CD4-positive, alpha-beta T cell treated with Interleukin-6 at 100 ng/mL for 8 hours (primary cell): ENCODE measurements around the gene TP53RK.

Experiments used
- DNase-seq: peaks from one replicate; pipeline ENCODE4 v3.0.0-alpha.2; 2020; ENCODE audit warnings: mixed read lengths, low spot score

The TP53RK gene

DNA sequence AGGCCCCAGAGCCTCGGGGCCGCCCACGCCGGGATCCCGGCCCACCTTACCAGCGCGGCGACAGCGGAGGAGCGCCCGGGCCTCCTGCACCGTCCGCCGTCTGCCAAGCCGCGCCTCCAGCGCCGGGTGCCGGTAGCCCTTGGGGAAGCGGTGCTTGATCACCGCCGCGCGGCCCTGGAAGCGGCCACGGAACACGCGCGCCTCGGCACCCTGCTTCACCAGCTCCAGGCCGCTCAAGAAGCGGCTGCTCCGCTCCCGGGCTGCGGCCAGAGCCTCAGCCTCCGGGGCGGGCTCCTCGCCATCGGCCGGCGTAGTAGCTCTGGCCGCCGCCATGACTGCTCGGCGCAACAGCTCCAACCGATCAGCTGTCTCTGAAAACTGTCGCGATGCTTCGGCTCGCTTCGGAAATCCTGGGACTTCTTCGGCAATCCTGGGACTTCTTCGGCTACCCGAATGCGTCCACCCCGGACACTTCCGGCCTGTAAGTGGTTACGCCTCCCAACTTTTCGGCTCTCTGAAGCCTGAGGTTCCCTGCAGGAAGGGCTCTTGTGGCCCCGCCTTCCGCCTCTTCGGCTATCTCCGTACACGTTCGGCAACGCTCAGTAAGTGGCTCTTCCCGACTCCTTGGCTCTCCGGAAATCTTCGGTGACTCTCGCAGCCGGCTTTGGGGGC, at the start of gene TP53RK:
Gene TP53RK, minus strand, starts transcription at position 363 of the 672 bp plus-strand sequence. Its CDS starts 30 bp downstream, at position 333.
- DNase-seq, result peak; percentile 98

DNA sequence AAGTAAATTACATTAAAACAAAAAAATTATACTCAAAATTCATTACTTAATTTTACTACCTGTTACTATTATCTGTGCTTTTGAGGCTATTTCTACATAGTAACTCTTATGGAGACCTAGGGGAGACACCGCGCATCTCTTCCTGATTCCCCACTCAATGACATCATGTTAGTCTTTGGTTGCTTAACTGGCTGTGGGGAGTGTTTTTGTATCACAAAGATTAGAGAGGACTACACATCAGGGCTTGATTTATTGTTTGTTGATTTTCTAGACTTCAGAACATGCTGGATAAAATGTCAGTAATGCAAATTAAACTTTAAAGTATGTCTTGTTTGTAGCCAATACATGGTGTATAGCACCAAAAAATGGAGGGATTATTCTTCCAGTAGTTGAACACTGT, 46.2 kb upstream of the TP53RK start:
- DNase-seq, result no peak

DNA sequence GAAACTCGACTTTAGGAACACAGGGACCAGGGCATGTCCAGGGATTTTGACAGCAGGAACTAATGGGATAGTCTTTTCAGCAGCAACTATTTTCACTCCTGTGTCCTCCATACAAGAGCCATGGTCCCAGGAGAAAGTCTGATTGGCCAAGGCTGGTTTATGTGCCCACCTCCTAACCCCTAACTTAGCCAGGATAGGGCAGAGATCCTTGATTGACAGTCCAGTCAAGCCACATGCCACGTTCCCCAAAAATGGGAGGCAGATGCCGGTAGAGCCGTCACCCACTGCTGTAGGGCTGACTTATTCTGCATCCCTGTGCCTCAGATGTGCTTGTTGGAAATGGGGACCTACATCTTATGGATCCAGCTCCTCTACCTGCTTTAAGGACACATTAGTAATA, 42.5 kb upstream of the TP53RK start:
- no peak for DNase-seq

DNA sequence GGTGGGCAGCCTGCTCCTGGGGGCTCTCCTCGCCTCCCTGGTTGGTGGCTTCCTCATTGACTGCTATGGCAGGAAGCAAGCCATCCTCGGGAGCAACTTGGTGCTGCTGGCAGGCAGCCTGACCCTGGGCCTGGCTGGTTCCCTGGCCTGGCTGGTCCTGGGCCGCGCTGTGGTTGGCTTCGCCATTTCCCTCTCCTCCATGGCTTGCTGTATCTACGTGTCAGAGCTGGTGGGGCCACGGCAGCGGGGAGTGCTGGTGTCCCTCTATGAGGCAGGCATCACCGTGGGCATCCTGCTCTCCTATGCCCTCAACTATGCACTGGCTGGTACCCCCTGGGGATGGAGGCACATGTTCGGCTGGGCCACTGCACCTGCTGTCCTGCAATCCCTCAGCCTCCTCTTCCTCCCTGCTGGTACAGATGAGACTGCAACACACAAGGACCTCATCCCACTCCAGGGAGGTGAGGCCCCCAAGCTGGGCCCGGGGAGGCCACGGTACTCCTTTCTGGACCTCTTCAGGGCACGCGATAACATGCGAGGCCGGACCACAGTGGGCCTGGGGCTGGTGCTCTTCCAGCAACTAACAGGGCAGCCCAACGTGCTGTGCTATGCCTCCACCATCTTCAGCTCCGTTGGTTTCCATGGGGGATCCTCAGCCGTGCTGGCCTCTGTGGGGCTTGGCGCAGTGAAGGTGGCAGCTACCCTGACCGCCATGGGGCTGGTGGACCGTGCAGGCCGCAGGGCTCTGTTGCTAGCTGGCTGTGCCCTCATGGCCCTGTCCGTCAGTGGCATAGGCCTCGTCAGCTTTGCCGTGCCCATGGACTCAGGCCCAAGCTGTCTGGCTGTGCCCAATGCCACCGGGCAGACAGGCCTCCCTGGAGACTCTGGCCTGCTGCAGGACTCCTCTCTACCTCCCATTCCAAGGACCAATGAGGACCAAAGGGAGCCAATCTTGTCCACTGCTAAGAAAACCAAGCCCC, 36.2 kb upstream of the TP53RK start:
- DNase-seq, result no peak

DNA sequence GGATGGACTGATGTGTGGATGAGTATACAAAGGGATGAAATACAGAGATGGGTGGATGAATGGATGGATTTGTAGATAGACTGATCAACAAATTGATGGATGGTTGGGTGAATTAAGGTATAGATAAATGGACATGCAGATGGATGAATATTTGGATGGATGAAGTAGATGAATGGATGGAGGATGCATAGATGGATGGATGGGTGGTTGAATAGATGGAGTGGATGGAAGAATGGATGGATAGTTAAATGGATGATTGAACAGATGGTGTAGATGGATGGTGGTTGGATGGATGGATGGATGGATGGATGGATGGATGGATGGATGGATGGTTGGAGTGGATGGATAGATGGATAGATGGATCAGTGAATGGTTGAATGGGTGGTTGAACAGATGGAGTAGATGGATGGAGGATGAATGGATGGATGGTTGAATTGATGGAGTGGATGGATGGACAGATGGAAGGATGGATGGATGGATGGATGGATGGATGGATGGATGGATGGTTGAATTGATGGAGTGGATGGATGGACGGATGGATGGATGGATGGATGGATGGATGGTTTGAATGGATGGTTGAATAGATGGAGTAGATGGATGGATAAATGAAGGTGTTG, 35.2 kb upstream of the TP53RK start:
- DNase-seq, result no peak

DNA sequence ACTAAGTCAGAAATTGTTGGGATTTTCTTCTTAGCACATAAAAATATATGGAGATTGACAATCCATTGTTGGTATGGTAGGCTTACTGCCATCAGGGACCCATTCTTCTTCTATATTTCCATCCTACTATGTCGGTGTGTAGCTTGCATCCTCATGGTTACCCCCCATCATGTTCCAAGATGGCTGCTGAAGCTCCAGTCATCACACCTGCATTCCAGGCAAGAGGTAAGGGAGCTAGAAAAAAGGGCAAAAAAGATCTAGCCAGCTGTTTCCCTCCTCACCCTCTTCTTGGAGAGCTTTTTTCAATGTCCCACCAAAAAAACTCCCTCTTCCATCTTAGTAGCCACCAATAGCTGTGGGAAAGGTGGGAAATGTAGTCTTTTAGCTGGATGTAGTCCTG, 33.8 kb upstream of the TP53RK start:
- DNase-seq, result no peak

DNA sequence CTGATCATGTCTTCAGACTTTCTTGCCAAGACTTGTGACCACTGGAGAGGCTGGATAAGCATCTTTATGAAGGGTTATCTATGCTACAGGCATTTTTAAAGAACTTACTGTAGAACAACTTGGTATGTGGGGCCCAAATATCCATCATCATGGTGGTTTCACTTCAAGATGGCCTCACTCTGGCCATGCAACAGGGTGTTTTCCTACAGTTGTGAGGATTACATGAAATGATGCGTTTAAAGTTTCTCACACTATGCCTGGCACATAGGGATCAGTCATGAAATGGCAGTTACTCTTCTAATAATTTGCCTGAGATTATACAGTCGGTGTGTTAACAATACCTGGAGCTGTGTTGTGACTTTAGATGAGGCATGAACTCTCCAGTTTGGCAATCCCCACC, 33.2 kb upstream of the TP53RK start:
- no peak for DNase-seq

DNA sequence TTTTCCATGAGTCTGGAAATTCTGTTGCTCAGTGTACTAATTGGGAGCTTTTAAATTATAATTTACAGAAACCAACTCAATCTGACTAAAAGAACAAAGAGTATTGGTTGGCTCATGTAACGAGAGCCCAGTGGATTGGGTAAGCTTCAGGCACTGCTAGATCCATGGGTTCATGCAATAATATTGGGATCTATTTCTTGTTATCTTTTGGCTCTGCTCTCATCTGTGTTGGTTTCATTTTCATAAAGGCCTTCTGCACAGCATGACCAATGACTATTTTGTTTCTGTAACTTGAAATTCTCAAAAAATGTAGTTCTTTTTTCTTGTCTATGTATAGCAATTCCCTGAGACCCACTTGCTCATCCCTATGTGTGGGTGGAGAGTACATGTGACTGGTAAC, 32.2 kb upstream of the TP53RK start:
- DNase-seq, result no peak

DNA sequence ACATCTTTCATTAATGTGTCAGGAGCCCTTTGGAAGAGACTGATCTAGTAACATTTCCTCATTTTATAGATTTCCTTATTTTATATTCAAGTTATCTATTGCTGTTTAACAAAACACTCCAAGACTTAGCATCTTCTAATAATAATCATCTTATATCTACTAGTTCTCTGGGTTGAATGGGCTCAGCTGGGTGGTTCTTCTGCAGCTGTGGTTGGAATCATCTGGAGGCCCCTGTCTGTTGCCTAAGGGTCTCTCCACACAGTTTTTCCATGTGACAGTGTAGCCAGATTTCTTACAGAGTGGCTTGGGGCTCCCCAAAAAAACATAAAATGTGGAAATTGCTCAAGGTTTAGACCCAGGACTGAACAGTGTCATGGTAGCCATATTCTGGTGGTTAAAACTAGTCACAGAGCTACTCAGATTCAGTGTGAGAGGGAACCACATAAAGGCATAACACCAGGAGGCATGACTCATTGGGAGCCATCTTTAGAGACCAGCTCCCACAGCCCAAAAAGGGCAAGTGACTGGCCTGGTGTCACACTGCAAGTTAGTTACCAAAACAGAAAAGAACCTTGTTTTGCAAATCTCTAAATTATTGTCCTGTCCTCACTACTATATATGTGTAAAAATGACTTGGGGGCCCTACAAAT, 31.7 kb upstream of the TP53RK start:
- no peak for DNase-seq

DNA sequence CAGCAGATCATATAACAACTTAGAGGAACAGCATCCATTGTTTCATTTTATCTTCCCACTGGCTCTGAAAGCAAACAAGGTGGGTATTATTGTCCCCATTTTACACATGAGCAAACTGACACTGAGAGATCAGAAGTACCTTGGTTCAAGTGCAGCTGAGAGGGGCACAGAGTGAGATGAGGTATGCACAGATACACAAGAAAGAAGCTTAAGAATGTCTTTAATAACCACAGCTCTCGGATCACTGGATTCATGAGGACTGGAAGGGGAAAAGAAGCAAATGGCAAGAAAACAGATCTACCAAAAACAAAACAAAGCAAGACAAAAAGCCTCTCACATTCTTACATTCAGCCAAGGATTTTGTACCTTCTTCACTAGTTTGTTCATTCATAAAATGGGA, 30.8 kb upstream of the TP53RK start:
- DNase-seq, result no peak

DNA sequence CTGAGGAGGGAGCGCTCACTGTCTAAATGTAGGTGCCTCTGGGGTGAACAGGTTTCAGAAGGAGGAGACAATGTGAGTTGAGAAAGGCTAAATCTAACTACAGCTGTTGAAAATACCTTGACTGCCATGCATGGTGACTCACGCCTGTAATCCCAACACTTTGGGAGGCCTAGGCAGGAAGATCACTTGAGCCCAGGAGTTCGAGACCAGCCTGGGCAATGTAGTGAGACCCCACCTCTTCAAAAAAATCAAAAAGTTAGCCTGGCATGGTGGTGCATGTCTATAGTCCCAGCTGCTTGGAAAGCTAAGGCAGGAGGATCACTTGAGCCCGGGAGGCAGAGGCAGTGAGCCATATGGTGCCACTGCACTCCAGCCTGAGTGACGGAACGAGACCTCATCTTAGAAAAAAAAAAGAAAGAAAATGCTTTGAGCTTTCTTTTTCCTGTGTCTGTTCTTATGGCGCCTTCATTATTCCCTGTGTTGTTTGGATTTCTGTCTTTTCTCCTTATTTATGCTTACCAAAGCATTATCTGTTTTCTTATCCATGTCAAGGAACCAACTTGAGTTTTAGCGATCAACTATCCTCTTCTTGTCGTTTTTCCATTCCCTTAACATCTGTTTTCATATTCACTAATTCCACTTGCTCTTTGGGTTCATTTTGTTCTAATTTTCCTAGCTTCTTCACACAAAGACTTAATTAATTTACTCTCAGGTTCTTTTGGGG, 28.7 kb upstream of the TP53RK start:
- no peak for DNase-seq

DNA sequence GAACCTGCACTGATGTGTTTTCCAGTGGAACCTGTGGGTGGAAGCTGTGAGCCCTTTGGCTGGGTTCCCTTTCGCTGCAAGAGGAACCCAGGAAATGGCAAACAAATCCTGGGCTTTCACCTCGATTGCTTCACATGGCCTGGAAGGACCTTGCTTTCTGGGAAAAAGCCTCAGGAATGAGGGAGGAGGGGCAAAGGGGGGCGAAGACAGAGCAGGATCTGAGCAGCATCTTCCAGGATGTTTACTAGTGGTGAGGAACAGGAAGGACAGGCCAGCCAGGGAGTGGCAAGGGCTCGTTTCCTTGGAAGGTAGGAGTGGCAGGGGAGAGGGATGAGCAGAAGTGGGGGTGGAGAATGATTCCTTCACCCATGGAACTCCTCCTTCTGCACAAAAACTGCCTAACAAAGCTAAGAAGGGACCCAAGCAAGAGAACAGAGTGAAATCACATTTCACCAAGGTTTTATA, 26.1 kb upstream of the TP53RK start:
- DNase-seq, result no peak

DNA sequence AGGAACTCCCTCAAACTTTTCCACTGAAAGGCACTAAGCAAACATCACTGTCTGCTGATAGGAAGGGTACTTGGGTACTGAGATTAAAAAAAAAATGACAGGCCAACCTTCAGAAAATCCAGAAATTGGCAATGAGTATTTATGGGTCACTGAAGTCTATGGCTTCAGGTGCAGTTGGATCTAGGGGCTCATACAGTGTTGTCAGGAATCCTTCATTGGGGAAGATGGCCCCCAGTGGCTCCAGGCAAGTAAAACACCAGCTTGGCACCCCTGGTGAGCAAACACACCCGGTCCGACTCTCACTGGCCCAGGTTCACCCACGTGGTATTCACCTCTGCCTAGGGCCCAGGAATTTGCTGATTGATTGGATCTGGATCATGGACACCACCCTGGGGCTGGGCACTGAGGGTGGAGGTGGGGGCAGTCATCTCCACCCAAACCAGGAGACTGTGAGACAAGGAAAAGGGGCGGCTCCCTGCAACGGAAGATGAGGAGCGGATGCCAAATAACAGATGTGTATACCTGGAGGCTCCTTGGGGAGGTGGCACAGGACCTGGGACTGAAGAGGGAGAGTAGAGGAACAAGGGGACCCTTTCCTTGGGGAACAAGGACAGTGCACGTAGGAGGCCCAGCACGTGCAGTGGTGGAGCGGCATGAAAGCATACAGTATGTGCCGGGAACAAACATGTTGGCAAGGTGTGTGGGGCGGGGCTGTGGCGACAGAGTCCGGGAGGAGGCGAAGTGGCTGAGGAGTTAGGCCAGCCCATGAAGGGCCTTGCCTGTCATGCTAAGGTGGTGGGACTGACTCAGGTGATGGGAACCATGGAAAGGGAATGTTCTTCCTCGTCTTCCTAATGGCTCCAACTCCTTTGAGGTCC, 25.0 kb upstream of the TP53RK start:
- DNase-seq, result no peak

DNA sequence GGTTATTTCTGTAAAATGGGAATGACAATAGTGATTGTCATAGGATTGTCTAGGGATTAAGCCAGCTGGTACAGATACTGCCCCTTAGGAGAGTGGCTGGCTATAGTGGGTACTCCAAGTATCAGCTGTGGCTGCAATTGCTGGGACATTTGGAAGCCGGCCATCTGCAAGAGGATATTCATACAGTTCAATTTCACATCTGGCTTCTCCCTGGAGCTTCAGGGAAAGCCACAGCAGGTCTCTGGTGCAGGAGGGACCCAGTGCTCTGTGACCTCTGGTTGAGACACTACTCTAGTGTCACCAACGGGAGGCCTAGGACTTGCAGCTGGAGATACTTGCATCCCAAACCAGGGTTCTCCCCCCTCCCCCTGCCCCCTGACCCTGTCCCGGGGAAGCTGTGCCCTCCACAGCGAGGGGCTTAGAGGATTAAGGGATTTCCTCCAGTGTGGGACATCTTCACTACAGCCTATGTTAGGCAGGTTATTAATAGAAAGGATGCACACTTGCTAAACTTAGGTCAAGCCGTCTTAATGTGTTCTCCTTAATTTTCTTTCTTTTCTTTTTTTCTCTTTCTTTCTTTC, 22.9 kb upstream of the TP53RK start:
- no peak for DNase-seq

DNA sequence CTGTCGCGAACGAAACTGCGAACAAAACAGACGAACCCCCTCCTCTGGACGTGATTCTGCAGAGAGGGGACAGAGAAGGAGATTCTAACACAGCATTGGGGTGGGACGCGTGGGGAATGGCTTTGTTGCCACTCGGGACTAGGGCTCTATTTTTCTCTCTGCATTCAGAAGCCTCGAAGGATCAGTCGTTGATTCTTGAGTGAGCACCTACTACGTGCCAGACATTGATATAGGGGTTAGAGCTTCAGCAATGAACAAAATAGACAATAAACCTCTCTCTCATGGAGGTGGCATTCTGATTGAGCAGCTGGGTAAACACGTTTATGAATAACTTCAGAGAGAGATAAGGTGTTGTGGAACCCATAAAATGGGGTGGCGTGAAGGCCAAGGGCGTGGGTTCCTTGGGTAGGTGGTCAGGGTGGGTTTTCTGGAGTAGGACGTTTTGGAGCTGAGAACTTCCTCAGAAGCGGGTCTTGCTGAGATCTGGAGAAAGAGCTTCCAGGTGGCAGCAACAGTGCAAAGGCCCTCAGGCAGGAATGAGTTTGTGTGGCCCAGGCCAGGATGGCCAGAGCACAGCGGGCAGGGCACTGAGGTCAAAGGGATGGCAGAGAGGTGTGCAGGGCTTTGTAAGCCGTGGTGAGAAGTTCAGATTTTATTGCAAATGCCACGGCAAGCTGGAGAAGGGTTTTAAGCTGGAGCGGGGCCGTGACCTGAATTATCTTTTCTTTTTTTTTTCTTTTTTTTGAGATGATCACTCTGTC, 21.1 kb upstream of the TP53RK start:
- no peak for DNase-seq

DNA sequence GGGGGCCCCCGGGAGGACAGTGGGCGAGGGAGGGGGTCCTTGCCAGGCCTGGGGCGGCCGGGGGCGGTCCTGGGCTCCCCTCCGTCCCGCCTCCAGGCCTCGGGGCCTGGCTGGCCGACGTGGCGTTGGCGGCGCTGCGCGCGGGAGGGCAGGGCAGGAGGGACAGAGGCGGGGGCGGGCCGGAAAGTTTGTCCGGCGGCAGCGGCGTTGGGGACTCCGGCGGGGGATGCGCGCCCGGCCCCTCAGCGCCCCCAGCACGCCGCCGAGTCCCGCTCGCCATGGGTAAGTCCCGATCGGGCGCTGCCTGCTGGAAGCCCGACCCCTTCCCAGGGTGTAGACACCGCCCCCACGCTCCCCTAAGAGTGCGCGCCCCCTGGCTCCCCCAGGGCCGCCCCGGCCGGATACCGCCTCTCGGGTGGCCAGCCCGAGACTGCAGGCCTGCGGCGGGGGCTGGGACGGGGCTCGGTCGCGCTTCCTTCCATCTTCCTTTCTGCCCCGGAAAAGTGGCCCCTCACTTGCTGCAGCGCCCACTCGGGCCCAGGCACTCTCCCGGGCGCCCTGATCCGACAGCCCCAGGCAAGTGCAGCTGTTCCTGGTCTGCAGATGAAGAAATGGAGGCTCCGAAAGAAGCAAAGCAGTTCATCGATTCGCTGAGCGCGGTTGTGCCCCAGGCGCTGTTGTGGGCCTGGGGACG, 20.4 kb upstream of the TP53RK start, which contains the start of gene SLC2A10:
Gene SLC2A10, plus strand, starts transcription at position 191 of the 694 bp plus-strand sequence. Its CDS starts 88 bp downstream, at position 279.
- no peak for DNase-seq

DNA sequence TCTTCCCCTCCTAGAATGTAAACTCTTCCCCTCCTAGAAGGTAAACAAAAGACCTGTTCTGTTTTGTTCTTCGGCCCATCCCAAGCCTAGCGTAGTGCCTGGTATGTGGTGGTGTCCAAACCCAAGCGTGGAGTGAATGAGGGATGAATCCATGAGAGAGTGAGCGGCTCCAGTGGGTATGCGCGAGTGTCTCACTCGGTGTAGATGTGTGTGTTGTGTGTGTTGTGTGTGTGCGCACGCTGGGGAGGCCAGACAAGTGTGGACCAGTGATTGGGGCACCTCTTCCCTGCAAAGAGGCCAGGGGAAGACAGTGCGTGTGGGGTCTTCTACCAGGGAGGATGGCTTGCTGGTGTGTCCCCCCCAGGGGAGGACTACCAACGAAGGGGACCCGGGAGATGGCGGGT, 19.8 kb upstream of the TP53RK start:
- no peak for DNase-seq

DNA sequence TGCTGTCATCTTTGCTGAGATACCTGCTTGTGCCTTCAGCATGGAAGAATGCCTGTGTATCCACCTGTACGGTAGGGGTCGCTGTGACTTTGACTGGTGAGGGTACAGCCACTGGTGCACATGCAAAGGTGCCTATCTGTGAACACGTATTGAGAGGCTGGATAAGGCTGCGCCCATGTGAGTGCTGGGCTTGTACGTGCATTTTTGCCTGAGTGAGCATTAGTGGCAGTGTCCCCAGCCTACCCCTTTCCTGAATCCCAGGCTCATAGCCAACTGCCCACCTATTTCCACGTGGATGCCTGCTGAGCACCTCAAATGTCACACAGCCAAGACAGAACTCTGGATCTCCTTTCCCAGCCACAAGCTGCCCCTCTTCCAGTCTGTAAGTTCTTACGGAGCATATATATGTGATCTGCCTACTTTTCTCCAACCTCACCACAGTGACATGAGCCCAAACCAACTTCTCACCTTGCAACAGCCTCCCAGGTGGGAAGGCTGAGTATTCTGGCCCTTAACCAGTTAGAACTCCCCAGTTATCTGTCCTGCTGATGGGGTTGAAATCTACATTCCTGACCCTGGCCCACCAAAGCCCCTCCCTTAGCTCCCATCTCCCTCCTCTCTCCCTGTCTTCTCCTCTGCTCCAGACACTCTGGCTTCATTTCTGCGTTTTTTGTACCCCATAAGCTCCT, 19.1 kb upstream of the TP53RK start:
- DNase-seq, result no peak
